Fibroblast of lung (primary cell): Measurements from ENCODE around the gene WNK1.

Experiments used
- EZH2 ChIP-seq: IDR thresholded peaks from 2 replicates; pipeline ENCODE4 v1.5.1; 2012; ENCODE audit warnings: low read length, control low read depth, mild to moderate bottlenecking; ENCODE audit errors: missing control alignments
- TF ChIP-seq, protein P1 (sequence below), 2 donors: IDR thresholded peaks in 1 of 2; conservative IDR thresholded peaks in 1 of 2; 1 replicate in 1 of 2; 2 replicates in 1 of 2; pipeline ENCODE4 v1.5.1; 2011 to 2012; ENCODE audit warnings: low read length in 2 of 2, control low read depth in 1 of 2, inconsistent platforms in 1 of 2, low read depth in 1 of 2, mild to moderate bottlenecking in 1 of 2

DNA sequence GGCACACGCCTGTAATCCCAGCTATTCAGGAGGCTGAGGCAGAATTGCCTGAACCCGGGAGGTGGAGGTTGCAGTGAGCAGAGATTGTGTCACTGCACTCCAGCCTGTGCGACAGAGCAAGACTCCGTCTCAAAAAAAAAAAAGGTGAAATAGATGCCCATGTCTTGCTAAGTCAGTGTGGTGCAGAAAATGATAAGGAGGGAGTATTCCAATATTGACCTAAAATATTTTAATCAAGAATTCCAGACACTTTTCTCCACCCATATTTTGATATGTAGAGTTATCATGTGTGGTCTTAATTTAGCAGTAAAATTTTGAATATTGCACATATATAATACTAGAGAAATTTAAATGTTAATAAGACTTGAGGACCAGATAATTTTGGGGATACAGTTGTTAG, 57.7 kb downstream of the WNK1 start:
- TF ChIP-seq, protein P1, sequence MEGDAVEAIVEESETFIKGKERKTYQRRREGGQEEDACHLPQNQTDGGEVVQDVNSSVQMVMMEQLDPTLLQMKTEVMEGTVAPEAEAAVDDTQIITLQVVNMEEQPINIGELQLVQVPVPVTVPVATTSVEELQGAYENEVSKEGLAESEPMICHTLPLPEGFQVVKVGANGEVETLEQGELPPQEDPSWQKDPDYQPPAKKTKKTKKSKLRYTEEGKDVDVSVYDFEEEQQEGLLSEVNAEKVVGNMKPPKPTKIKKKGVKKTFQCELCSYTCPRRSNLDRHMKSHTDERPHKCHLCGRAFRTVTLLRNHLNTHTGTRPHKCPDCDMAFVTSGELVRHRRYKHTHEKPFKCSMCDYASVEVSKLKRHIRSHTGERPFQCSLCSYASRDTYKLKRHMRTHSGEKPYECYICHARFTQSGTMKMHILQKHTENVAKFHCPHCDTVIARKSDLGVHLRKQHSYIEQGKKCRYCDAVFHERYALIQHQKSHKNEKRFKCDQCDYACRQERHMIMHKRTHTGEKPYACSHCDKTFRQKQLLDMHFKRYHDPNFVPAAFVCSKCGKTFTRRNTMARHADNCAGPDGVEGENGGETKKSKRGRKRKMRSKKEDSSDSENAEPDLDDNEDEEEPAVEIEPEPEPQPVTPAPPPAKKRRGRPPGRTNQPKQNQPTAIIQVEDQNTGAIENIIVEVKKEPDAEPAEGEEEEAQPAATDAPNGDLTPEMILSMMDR (conservative IDR thresholded peaks at IDR 0.05 in 1 of 2, IDR thresholded peaks at IDR 0.05 in 1 of 2; ENCODE audit: low read depth in 1 of 2, low read length in 2 of 2): no peak
- TF ChIP-seq EZH2: no peak
